Spleen (tissue), 7 donors: ENCODE data around the gene SUMF1.

Source experiments
- POLR2A ChIP-seq, 3 donors: fragments of 450-650 bp; IDR thresholded peaks; one replicate each; pipeline ENCODE4 v1.5.1; 2017; ENCODE audit warnings: antibody characterized with exemption in 3 of 3, mild to moderate bottlenecking in 1 of 3
- TF ChIP-seq, protein P1 (sequence below), 11 experiments: fragments of 200-600 bp in 7 of 11; fragments of 450-650 bp in 4 of 11; sonication (generic) in 4 of 11; IDR thresholded peaks in 8 of 11; conservative IDR thresholded peaks in 3 of 11; 1 replicate in 7 of 11; 2 replicates in 4 of 11; pipeline versions ENCODE4 v1.4.0 to v1.8.0; 2016 to 2021; ENCODE audit warnings: antibody characterized with exemption in 11 of 11, inconsistent platforms in 4 of 11, mild to moderate bottlenecking in 1 of 11
- donor health status: DM: no; HTN: no; CAD: no; lungs with moderate emphysema.
- donor health status: DM: no; HTN: no; CAD: no.
- donor health status: DM: no; HTN: no; CAD: no.

DNA sequence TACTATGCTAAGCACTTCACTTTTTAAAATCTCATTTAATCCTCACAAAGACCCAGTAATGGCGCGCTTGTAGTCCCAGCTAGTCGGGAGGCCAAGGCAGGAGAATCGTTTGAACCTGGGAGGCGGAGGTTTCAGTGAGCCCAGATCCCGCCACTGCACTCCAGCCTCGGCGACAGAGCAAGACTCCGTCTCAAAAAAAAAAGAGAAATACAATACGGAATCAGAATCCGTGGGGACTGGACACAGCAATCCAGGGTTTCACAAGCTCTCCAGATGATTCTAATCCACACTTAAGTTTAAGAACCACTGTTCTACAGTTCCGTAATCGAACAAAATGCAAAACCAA, 426 bp upstream of the SUMF1 start:
- TF ChIP-seq, protein P1, sequence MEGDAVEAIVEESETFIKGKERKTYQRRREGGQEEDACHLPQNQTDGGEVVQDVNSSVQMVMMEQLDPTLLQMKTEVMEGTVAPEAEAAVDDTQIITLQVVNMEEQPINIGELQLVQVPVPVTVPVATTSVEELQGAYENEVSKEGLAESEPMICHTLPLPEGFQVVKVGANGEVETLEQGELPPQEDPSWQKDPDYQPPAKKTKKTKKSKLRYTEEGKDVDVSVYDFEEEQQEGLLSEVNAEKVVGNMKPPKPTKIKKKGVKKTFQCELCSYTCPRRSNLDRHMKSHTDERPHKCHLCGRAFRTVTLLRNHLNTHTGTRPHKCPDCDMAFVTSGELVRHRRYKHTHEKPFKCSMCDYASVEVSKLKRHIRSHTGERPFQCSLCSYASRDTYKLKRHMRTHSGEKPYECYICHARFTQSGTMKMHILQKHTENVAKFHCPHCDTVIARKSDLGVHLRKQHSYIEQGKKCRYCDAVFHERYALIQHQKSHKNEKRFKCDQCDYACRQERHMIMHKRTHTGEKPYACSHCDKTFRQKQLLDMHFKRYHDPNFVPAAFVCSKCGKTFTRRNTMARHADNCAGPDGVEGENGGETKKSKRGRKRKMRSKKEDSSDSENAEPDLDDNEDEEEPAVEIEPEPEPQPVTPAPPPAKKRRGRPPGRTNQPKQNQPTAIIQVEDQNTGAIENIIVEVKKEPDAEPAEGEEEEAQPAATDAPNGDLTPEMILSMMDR (IDR thresholded peaks at IDR 0.05 in 8 of 11, conservative IDR thresholded peaks at IDR 0.05 in 3 of 11): no peak
- no peak for TF ChIP-seq POLR2A (IDR thresholded peaks at IDR 0.05)
